Measurements from ENCODE around the gene C1orf105.
"Not testable (repeated sequence)": the region's sequence is repeated elsewhere in the genome, so short reads cannot be mapped to it uniquely, and the experiment has no call there.

The C1orf105 gene

GRCh38 chr1:172427191-172427590 lies 6.7 kb downstream of the C1orf105 start:
- no peak for DNase-seq (ENCODE audit: low spot score)

- DNase-seq (ENCODE audit: low spot score) = peak; percentile 65
Observed at GRCh38 chr1:172429331-172430127, 9.0 kb downstream of the C1orf105 start.

- DNase-seq (ENCODE audit: low spot score) = no peak
Observed at GRCh38 chr1:172430128-172430454, 9.6 kb downstream of the C1orf105 start.

GRCh38 chr1:172431204-172431603 lies 10.7 kb downstream of the C1orf105 start:
- DNase-seq (ENCODE audit: low spot score) = no peak

GRCh38 chr1:172431721-172432192 lies 11.3 kb downstream of the C1orf105 start:
- DNase-seq (ENCODE audit: low spot score) = peak; percentile 29

GRCh38 chr1:172437183-172437582 lies 16.7 kb downstream of the C1orf105 start:
- DNase-seq (ENCODE audit: low spot score) = not testable (repeated sequence)

- no peak for DNase-seq (ENCODE audit: low spot score)
Observed at GRCh38 chr1:172442404-172442803, 21.9 kb downstream of the C1orf105 start.

- DNase-seq (ENCODE audit: low spot score) = no peak
Observed at GRCh38 chr1:172442843-172443565, 22.5 kb downstream of the C1orf105 start.

GRCh38 chr1:172443666-172444453 lies 23.4 kb downstream of the C1orf105 start, which contains the start of gene PIGC:
PIGC (minus strand) TSS chr1:172444069; CDS start chr1:172442622, 1,447 bp downstream.
- DNase-seq (ENCODE audit: low spot score) = peak; percentile 91

GRCh38 chr1:172446547-172446946 lies 26.1 kb downstream of the C1orf105 start:
- no peak for DNase-seq (ENCODE audit: low spot score)

- no peak for DNase-seq (ENCODE audit: low spot score)
Observed at GRCh38 chr1:172447641-172448040, 27.2 kb downstream of the C1orf105 start.

- no peak for DNase-seq (ENCODE audit: low spot score)
Observed at GRCh38 chr1:172448995-172449584, 28.6 kb downstream of the C1orf105 start.

GRCh38 chr1:172449585-172450523 lies 29.4 kb downstream of the C1orf105 start:
- peak; percentile 53 for DNase-seq (ENCODE audit: low spot score)

- no peak for DNase-seq (ENCODE audit: low spot score)
Observed at GRCh38 chr1:172450524-172450885, 30.0 kb downstream of the C1orf105 start.

- peak; percentile 52 for DNase-seq (ENCODE audit: low spot score)
Observed at GRCh38 chr1:172451002-172451443, 30.5 kb downstream of the C1orf105 start.

GRCh38 chr1:172452536-172453152 lies 32.2 kb downstream of the C1orf105 start:
- no peak for DNase-seq (ENCODE audit: low spot score)

- DNase-seq (ENCODE audit: low spot score) = no peak
Observed at GRCh38 chr1:172453153-172453545, 32.7 kb downstream of the C1orf105 start.

- DNase-seq (ENCODE audit: low spot score) = no peak
Observed at GRCh38 chr1:172453607-172454006, 33.1 kb downstream of the C1orf105 start.

- no peak for DNase-seq (ENCODE audit: low spot score)
Observed at GRCh38 chr1:172455451-172455850, 35.0 kb downstream of the C1orf105 start.

- DNase-seq (ENCODE audit: low spot score) = no peak
Observed at GRCh38 chr1:172456344-172456769, 35.9 kb downstream of the C1orf105 start.
